ENCODE measurements around the gene EML1.

DNA sequence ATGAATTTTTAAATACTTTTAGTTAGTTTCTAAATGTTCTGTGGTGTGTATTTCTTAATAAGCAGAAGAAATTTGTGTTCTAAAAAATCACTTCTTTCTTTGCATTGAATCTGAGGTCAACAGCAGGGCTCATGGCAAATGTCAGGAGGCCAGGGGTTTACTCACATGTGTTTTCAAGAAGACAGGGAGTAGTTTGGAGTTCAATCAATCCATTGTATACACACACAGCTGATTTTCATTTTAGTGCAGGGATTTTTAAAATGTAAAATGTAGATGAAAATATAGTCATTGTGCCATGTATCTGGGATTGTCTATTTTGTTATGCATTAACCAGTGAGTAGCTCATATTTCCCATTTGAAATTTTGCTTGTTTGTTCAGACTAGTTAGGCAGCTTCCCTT lies 62.1 kb downstream of the EML1 start:
- TF ChIP-seq POLR2AphosphoS5 (IDR thresholded peaks at IDR 0.05; ENCODE audit: borderline replicate concordance, low read depth, low read length) (no peak), EZH2 (IDR thresholded peaks at IDR 0.05) (no peak)

All from SK-N-MC (cell line).